Spleen (tissue), 7 donors: ENCODE data around the gene HYAL1.

Source experiments
- POLR2AphosphoS5 ChIP-seq, 3 donors: sonication (generic); formaldehyde crosslinking; IDR thresholded peaks; one replicate each; pipeline ENCODE4 v1.5.1; 2017; ENCODE audit warnings: antibody characterized with exemption in 3 of 3
- TF ChIP-seq, protein P1 (sequence below), 11 experiments: fragments of 200-600 bp in 7 of 11; fragments of 450-650 bp in 4 of 11; sonication (generic) in 4 of 11; IDR thresholded peaks in 8 of 11; conservative IDR thresholded peaks in 3 of 11; 1 replicate in 7 of 11; 2 replicates in 4 of 11; pipeline versions ENCODE4 v1.4.0 to v1.8.0; 2016 to 2021; ENCODE audit warnings: antibody characterized with exemption in 11 of 11, inconsistent platforms in 4 of 11, mild to moderate bottlenecking in 1 of 11
- donor health status: DM: no; HTN: no; CAD: no; lungs with moderate emphysema.
- donor health status: DM: no; HTN: no; CAD: no.
- donor health status: DM: no; HTN: no; CAD: no.

GRCh38 chr3:50299638-50299928, 3.8 kb downstream of the HYAL1 start:
- TF ChIP-seq POLR2AphosphoS5 (IDR thresholded peaks at IDR 0.05): no peak
- TF ChIP-seq, protein P1, sequence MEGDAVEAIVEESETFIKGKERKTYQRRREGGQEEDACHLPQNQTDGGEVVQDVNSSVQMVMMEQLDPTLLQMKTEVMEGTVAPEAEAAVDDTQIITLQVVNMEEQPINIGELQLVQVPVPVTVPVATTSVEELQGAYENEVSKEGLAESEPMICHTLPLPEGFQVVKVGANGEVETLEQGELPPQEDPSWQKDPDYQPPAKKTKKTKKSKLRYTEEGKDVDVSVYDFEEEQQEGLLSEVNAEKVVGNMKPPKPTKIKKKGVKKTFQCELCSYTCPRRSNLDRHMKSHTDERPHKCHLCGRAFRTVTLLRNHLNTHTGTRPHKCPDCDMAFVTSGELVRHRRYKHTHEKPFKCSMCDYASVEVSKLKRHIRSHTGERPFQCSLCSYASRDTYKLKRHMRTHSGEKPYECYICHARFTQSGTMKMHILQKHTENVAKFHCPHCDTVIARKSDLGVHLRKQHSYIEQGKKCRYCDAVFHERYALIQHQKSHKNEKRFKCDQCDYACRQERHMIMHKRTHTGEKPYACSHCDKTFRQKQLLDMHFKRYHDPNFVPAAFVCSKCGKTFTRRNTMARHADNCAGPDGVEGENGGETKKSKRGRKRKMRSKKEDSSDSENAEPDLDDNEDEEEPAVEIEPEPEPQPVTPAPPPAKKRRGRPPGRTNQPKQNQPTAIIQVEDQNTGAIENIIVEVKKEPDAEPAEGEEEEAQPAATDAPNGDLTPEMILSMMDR (IDR thresholded peaks at IDR 0.05 in 8 of 11, conservative IDR thresholded peaks at IDR 0.05 in 3 of 11): no peak
